ENCODE measurements around the gene GPC1. TPM values are rescaled to one million over a fixed set of nuclear protein-coding genes. Genes with fewer than 3 reads are reported as not detected.
A peak's percentile ranks its signal among the peaks of the same experiment; 100 is the strongest.
"Not testable (repeated sequence)": the region's sequence is repeated elsewhere in the genome, so short reads cannot be mapped to it uniquely, and the experiment has no call there.

GPC1 gene
- total RNA-seq = 44.8 and 54.3 TPM in 2 replicates

GRCh38 chr2:240435457-240435947 lies at the start of gene GPC1:
Gene GPC1 (plus strand): TSS chr2:240435663. CDS start chr2:240435919, 256 bp downstream.
- Histone ChIP-seq H3K27ac (ENCODE audit: low read depth, low read length) (peak within 1 kb of the TSS; percentile 85), H3K4me2 (ENCODE audit: insufficient read depth, low read length) (peak within 1 kb of the TSS; percentile 86), H4K20me1 (ENCODE audit: insufficient read depth, low read length) (peaks cover 30% of the 10 kb centered on the region), H3K4me3 (ENCODE audit: insufficient read depth, low read length) (peak within 1 kb of the TSS; percentile 78), H3K27me3 (ENCODE audit: insufficient read depth, low read length) (no peaks in the 10 kb centered on the region), H3K79me2 (ENCODE audit: insufficient read depth, low read length) (peaks cover 39% of the 10 kb centered on the region), H2AFZ (ENCODE audit: low read length) (peak within 1 kb of the TSS; percentile 68), H3K9me3 (ENCODE audit: low read depth, low read length) (no peaks in the 10 kb centered on the region), H3K4me1 (ENCODE audit: insufficient read depth, low read length) (peaks cover 26% of the 10 kb centered on the region), H3K36me3 (ENCODE audit: insufficient read depth, low read length) (no peaks in the 10 kb centered on the region)
- no peak for TF ChIP-seq CTCF (IDR thresholded peaks at IDR 0.05; ENCODE audit: extremely low read depth, low read depth, low read length)
- DNase-seq (ENCODE audit: insufficient read length, low spot score, missing footprints) = peak; percentile 100

- Histone ChIP-seq H3K27ac (ENCODE audit: low read depth, low read length) (no peak overlapping the region), H3K4me2 (ENCODE audit: insufficient read depth, low read length) (no peak overlapping the region), H3K4me3 (ENCODE audit: insufficient read depth, low read length) (no peak overlapping the region), H3K79me2 (ENCODE audit: insufficient read depth, low read length) (no peaks in the 10 kb centered on the region), H3K27me3 (ENCODE audit: insufficient read depth, low read length) (no peaks in the 10 kb centered on the region), H3K36me3 (ENCODE audit: insufficient read depth, low read length) (no peaks in the 10 kb centered on the region), H3K9me3 (ENCODE audit: low read depth, low read length) (no peaks in the 10 kb centered on the region), H2AFZ (ENCODE audit: low read length) (no peak overlapping the region), H3K4me1 (ENCODE audit: insufficient read depth, low read length) (peaks cover 13% of the 10 kb centered on the region), H4K20me1 (ENCODE audit: insufficient read depth, low read length) (no peaks in the 10 kb centered on the region)
- no peak for TF ChIP-seq CTCF (IDR thresholded peaks at IDR 0.05; ENCODE audit: extremely low read depth, low read depth, low read length)
- DNase-seq (ENCODE audit: insufficient read length, low spot score, missing footprints) = peak; percentile 21
Observed at GRCh38 chr2:240386326-240386725, 49.1 kb upstream of the GPC1 start.

GRCh38 chr2:240386743-240387142 lies 48.7 kb upstream of the GPC1 start:
- not testable (repeated sequence) for H2AFZ ChIP-seq (ENCODE audit: low read length); H3K36me3 ChIP-seq (ENCODE audit: insufficient read depth, low read length); H3K79me2 ChIP-seq (ENCODE audit: insufficient read depth, low read length); H4K20me1 ChIP-seq (ENCODE audit: insufficient read depth, low read length); H3K4me3 ChIP-seq (ENCODE audit: insufficient read depth, low read length); H3K27me3 ChIP-seq (ENCODE audit: insufficient read depth, low read length); H3K9me3 ChIP-seq (ENCODE audit: low read depth, low read length); DNase-seq (ENCODE audit: insufficient read length, low spot score, missing footprints); H3K4me2 ChIP-seq (ENCODE audit: insufficient read depth, low read length)
- Histone ChIP-seq H3K27ac (ENCODE audit: low read depth, low read length) (peak overlapping the region; percentile 68), H3K4me1 (ENCODE audit: insufficient read depth, low read length) (peaks cover 13% of the 10 kb centered on the region)

- TF ChIP-seq CTCF (IDR thresholded peaks at IDR 0.05; ENCODE audit: extremely low read depth, low read depth, low read length) = no peak
- H3K79me2 ChIP-seq (ENCODE audit: insufficient read depth, low read length) = no peaks in the 10 kb centered on the region
- no peaks in the 10 kb centered on the region for H4K20me1 ChIP-seq (ENCODE audit: insufficient read depth, low read length)
- no peaks in the 10 kb centered on the region for H3K36me3 ChIP-seq (ENCODE audit: insufficient read depth, low read length)
- no peaks in the 10 kb centered on the region for H3K27me3 ChIP-seq (ENCODE audit: insufficient read depth, low read length)
- peak overlapping the region; percentile 49 for H3K4me2 ChIP-seq (ENCODE audit: insufficient read depth, low read length)
- no peak for DNase-seq (ENCODE audit: insufficient read length, low spot score, missing footprints)
- peak overlapping the region; percentile 21 for H2AFZ ChIP-seq (ENCODE audit: low read length)
- peak overlapping the region; percentile 1 for H3K4me3 ChIP-seq (ENCODE audit: insufficient read depth, low read length)
- H3K27ac ChIP-seq (ENCODE audit: low read depth, low read length) = peak overlapping the region; percentile 68
- no peaks in the 10 kb centered on the region for H3K9me3 ChIP-seq (ENCODE audit: low read depth, low read length)
- H3K4me1 ChIP-seq (ENCODE audit: insufficient read depth, low read length) = peaks cover 13% of the 10 kb centered on the region
Observed at GRCh38 chr2:240387325-240387668, 48.2 kb upstream of the GPC1 start.
